ENCODE measurements around the gene MESP1. TPM values are rescaled to one million over a fixed set of nuclear protein-coding genes. Genes with fewer than 3 reads are reported as not detected.

Gene MESP1
- total and polyA plus RNA-seq, 2 of the 8 experiments (the other 6 are each of a cell fraction or from before 2014, with no cell fraction given): 0.15 to 0.23 TPM

- Histone ChIP-seq H3K23ac (ENCODE audit: insufficient read length) (no peak overlapping the region), H2AFZ (ENCODE audit: low read length) (no peak overlapping the region), H3K56ac (replicated peaks; ENCODE audit: insufficient read length, low read depth, low read length) (no peak overlapping the region), H3K9ac (replicated peaks in 1 of 4; ENCODE audit: extremely low read depth in 1 of 4, low read depth in 3 of 4, low read length in 3 of 4) (no peak overlapping the region), H3K18ac (ENCODE audit: extremely low read depth, low read length) (no peak overlapping the region), H4K8ac (ENCODE audit: extremely low read depth, insufficient read depth, low read length) (no peak overlapping the region), H2BK120ac (replicated peaks; ENCODE audit: low read depth, low read length) (no peak overlapping the region), H2BK5ac (ENCODE audit: low read depth, low read length) (no peak overlapping the region), H3K79me2 (ENCODE audit: control insufficient read depth in 1 of 2, insufficient read depth in 2 of 2, low read length in 2 of 2) (no peaks in the 10 kb centered on the region), H3K27me3 (replicated peaks in 1 of 4; ENCODE audit: control insufficient read depth in 3 of 4, extremely low read depth in 1 of 4, insufficient read depth in 3 of 4, low read length in 3 of 4) (no peaks in the 10 kb centered on the region; a peak in 1 of 7 replicates), H3K23me2 (ENCODE audit: low read depth, low read length) (no peaks in the 10 kb centered on the region), H3K79me1 (ENCODE audit: low read depth, low read length) (no peaks in the 10 kb centered on the region), H4K20me1 (replicated peaks in 1 of 2; ENCODE audit: control insufficient read depth in 1 of 2, insufficient read depth in 2 of 2, low read length in 2 of 2) (no peaks in the 10 kb centered on the region), H3K4me1 (replicated peaks in 1 of 4; ENCODE audit: control insufficient read depth in 3 of 4, insufficient read depth in 4 of 4, low read length in 3 of 4) (no peaks in the 10 kb centered on the region), H4K91ac (replicated peaks; ENCODE audit: insufficient read length, low read length) (no peak overlapping the region), H2BK15ac (ENCODE audit: low read length) (no peak overlapping the region), H3K14ac (ENCODE audit: insufficient read length) (no peak overlapping the region), H3K9me3 (ENCODE audit: insufficient read depth in 2 of 2, low read depth in 1 of 2, low read length in 1 of 2) (peaks cover 3 to 8% of the 10 kb centered on the region in 2 experiments; a peak in 2 of 4 replicates), H2BK20ac (ENCODE audit: low read length) (no peak overlapping the region), H2BK12ac (ENCODE audit: low read depth, low read length) (no peak overlapping the region), H3K4ac (replicated peaks; ENCODE audit: insufficient read length, low read depth, low read length) (no peak overlapping the region), H3K27ac (ENCODE audit: low read depth, low read length) (no peak overlapping the region), H3K4me3 (ENCODE audit: extremely low read depth in 1 of 4, insufficient read depth in 2 of 4, low read depth in 3 of 4, low read length in 4 of 4) (no peak overlapping the region), H2AK5ac (ENCODE audit: low read depth, low read length) (no peak overlapping the region), H4K5ac (ENCODE audit: insufficient read length, low read depth, low read length) (no peak overlapping the region), H3K4me2 (ENCODE audit: insufficient read depth in 1 of 2, low read depth in 2 of 2, low read length in 2 of 2) (no peak overlapping the region), H3K36me3 (ENCODE audit: control insufficient read depth in 2 of 4, insufficient read depth in 4 of 4, low read length in 3 of 4) (no peaks in the 10 kb centered on the region)
- ChIA-PET POLR2A (ENCODE audit: partially characterized antibody) (no interaction called here), CTCF (ENCODE audit: partially characterized antibody) (interaction anchor here (0.8 to 1.7 kb wide), 5 partner anchors 10 to 50 kb away, joined by 3 to 7 read pairs (median 5); no protein-coding TSS in a partner anchor)
- WGBS, 2 experiments (ENCODE audit: extremely low coverage in 1 of 2, insufficient coverage in 1 of 2, insufficient read length in 1 of 2, insufficient replicate concordance in 2 of 2, low coverage in 1 of 2, low lambda C conversion rate in 2 of 2, missing lambda C conversion rate in 1 of 2): 72% methylated on average over 3 of the region's 3 CpGs; no CpG with 5 or more reads in 1 of the 2 experiments
- FAIRE-seq: no peak
- DNase-seq (ENCODE audit: low read depth in 1 of 2, low spot score in 2 of 2): no peak
- TF ChIP-seq KDM4A (IDR thresholded peaks at IDR 0.05; ENCODE audit: low read depth, low read length, severe bottlenecking) (no peak), CEBPB (IDR thresholded peaks at IDR 0.05; ENCODE audit: low read depth, low read length) (no peak), ATF2 (IDR thresholded peaks at IDR 0.05; ENCODE audit: low read length) (no peak), HDAC6 (IDR thresholded peaks at IDR 0.05; ENCODE audit: low read depth, low read length) (no peak), RXRA (IDR thresholded peaks at IDR 0.05; ENCODE audit: insufficient read depth, low read depth, low read length) (no peak), MAX (IDR thresholded peaks at IDR 0.05) (no peak)
Observed at GRCh38 chr15:89723031-89723430, 28.0 kb downstream of the MESP1 start.
